Cardiac muscle cell (in vitro differentiated cells and primary cell): Measurements from ENCODE around the gene GPR55. TPM values are rescaled to one million over a fixed set of nuclear protein-coding genes. Genes with fewer than 3 reads are reported as not detected.

Source experiments
- DNase-seq, 2 donors: peaks; one replicate each; pipeline versions ENCODE4 v3.0.0 to v3.0.0-alpha.2; 2010 to 2017; ENCODE audit warnings: low read depth in 1 of 2, low spot score in 1 of 2
- H3K27ac ChIP-seq: fragments of 200-600 bp; sonication (generic); 2 replicates; pipeline ENCODE4 v1.5.1; 2016
- H3K27me3 ChIP-seq: fragments of 200-600 bp; sonication (generic); 2 replicates; pipeline ENCODE4 v1.6.0; 2016; ENCODE audit warnings: control low read depth
- H3K36me3 ChIP-seq: fragments of 200-600 bp; sonication (generic); 2 replicates; pipeline ENCODE4 v1.5.1; 2016; ENCODE audit warnings: control low read depth
- H3K4me1 ChIP-seq: fragments of 200-600 bp; sonication (generic); 2 replicates; pipeline ENCODE4 v1.8.1; 2017; ENCODE audit warnings: low read depth, mild to moderate bottlenecking, mixed run types
- H3K4me3 ChIP-seq: fragments of 200-600 bp; sonication (generic); 2 replicates; pipeline ENCODE4 v1.5.1; 2016; ENCODE audit warnings: mild to moderate bottlenecking
- H3K9me3 ChIP-seq: fragments of 200-600 bp; sonication (generic); 2 replicates; pipeline ENCODE4 v1.5.1; 2017; ENCODE audit warnings: low read depth, mild to moderate bottlenecking, control low read depth
- CTCF ChIP-seq: IDR thresholded peaks from 2 replicates; pipeline ENCODE4 v1.5.1; 2012; ENCODE audit warnings: low read depth, mild to moderate bottlenecking, low read length
- polyA plus RNA-seq: library from polyadenylated mRNA; unstranded; fragments of >200 nt; fragmentation: Nextera tagmentation; extraction: Ambion mirVana; gene quantifications from 2 replicates; pipeline ENCODE4 v1.2.1, GENCODE V29; 2016
- total RNA-seq: library from RNA; depleted of rRNA; stranded (reverse); fragments of >200 nt; gene quantifications from 2 replicates; pipeline ENCODE4 v1.2.3, GENCODE V29; 2016

Gene GPR55
- total and polyA plus RNA-seq, 2 experiments from 2014 or later = not detected

DNA sequence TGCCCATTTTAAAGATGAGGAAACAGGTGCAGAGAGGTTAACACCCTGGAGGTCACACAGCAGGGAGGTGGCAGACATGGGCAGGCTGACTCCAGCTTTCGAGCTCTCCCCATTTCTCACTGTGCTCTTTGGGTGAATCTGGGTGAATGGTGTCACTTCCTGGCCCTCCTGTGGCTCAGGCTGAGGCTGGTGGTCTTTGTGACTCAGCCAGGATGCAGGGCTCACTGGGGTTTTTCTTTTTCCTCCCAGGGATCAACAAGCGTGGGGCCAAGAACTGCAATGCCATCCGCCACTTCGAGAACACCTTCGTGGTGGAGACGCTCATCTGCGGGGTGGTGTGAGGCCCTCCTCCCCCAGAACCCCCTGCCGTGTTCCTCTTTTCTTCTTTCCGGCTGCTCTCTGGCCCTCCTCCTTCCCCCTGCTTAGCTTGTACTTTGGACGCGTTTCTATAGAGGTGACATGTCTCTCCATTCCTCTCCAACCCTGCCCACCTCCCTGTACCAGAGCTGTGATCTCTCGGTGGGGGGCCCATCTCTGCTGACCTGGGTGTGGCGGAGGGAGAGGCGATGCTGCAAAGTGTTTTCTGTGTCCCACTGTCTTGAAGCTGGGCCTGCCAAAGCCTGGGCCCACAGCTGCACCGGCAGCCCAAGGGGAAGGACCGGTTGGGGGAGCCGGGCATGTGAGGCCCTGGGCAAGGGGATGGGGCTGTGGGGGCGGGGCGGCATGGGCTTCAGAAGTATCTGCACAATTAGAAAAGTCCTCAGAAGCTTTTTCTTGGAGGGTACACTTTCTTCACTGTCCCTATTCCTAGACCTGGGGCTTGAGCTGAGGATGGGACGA is 47.1 kb downstream of the GPR55 start:
- no peak overlapping the region for H3K27ac ChIP-seq
- no peak for TF ChIP-seq CTCF
- no peak for DNase-seq
- H3K36me3 ChIP-seq = peaks cover 36% of the 10 kb centered on the region
- H3K9me3 ChIP-seq = no peaks in the 10 kb centered on the region
- no peak overlapping the region for H3K4me3 ChIP-seq
- no peaks in the 10 kb centered on the region for H3K27me3 ChIP-seq
- H3K4me1 ChIP-seq = no peaks in the 10 kb centered on the region

DNA sequence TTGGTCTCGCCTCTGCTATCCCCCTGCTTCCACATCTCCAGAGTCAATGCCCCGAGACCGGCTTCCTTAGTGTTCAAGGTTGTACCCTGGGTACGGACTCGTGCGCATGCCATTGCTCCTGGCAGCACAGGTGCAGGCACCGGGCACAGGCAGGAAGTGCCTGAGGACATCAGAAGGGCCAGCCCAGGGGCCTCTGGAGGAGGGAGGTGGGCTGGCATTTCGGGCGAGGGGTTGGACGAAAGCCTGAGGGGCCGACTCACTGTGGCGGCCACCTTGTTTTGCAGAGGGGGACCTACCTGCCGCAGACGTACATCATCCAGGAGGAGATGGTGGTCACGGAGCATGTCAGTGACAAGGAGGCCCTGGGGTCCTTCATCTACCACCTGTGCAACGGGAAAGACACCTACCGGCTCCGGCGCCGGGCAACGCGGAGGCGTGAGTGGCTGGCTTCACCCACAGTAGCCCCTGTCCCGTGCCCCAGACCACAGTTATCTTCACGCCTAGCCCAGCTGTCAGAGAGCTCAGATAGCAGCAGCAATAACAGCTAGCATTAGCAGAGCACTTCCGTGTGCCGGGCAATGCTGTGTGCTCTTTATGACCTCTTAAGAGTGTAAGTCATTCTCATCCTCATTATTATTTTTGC is 47.8 kb downstream of the GPR55 start:
- no peaks in the 10 kb centered on the region for H3K27me3 ChIP-seq
- no peak overlapping the region for H3K27ac ChIP-seq
- H3K4me1 ChIP-seq = peaks cover 5% of the 10 kb centered on the region
- no peak overlapping the region for H3K4me3 ChIP-seq
- no peaks in the 10 kb centered on the region for H3K9me3 ChIP-seq
- H3K36me3 ChIP-seq = peaks cover 36% of the 10 kb centered on the region
- no peak for TF ChIP-seq CTCF
- DNase-seq = no peak

GRCh38 chr2:230875347-230876315 is 49.4 kb downstream of the GPR55 start:
- peaks cover 21% of the 10 kb centered on the region for H3K4me1 ChIP-seq
- H3K4me3 ChIP-seq = no peak overlapping the region
- peaks cover 36% of the 10 kb centered on the region for H3K36me3 ChIP-seq
- no peak for DNase-seq
- TF ChIP-seq CTCF = no peak
- H3K27me3 ChIP-seq = no peaks in the 10 kb centered on the region
- no peak overlapping the region for H3K27ac ChIP-seq
- H3K9me3 ChIP-seq = no peaks in the 10 kb centered on the region

GRCh38 chr2:230874876-230875275 is 50.2 kb downstream of the GPR55 start:
- no peak for DNase-seq
- Histone ChIP-seq H3K36me3 (peaks cover 36% of the 10 kb centered on the region), H3K4me3 (no peak overlapping the region), H3K9me3 (no peaks in the 10 kb centered on the region), H3K4me1 (peaks cover 28% of the 10 kb centered on the region), H3K27ac (no peak overlapping the region), H3K27me3 (no peaks in the 10 kb centered on the region)
- no peak for TF ChIP-seq CTCF

- H3K27me3 ChIP-seq = no peaks in the 10 kb centered on the region
- H3K27ac ChIP-seq = no peak overlapping the region
- H3K4me1 ChIP-seq = peaks cover 32% of the 10 kb centered on the region
- no peak overlapping the region for H3K4me3 ChIP-seq
- DNase-seq = no peak
- H3K9me3 ChIP-seq = no peaks in the 10 kb centered on the region
- H3K36me3 ChIP-seq = peaks cover 36% of the 10 kb centered on the region
- TF ChIP-seq CTCF = no peak
Observed at GRCh38 chr2:230874456-230874855, 50.6 kb downstream of the GPR55 start.
